Neural progenitor cell (in vitro differentiated cells): ENCODE measurements around the gene TRIM23. TPM values are rescaled to one million over a fixed set of nuclear protein-coding genes. Genes with fewer than 3 reads are reported as not detected.

Experiments used
- DNase-seq: peaks from one replicate; pipeline ENCODE4 v3.0.0-alpha.2; 2016; ENCODE audit warnings: low spot score
- H2AFZ ChIP-seq: fragments of 200-600 bp; sonication (generic); replicated peaks from 2 replicates; pipeline ENCODE4 v1.6.1; 2016; ENCODE audit warnings: antibody characterized with exemption
- H3F3A ChIP-seq: fragments of 200-600 bp; sonication (generic); 2 replicates; pipeline ENCODE4 v1.6.1; 2016; ENCODE audit warnings: antibody characterized with exemption, low read depth
- H3K27ac ChIP-seq: fragments of 200-600 bp; sonication (generic); 2 replicates; pipeline ENCODE4 v1.5.1; 2016; ENCODE audit warnings: mild to moderate bottlenecking
- H3K27me3 ChIP-seq: fragments of 200-600 bp; sonication (generic); 2 replicates; pipeline ENCODE4 v1.6.1; 2016; ENCODE audit warnings: mild to moderate bottlenecking, moderate library complexity
- H3K36me3 ChIP-seq: fragments of 200-600 bp; sonication (generic); 2 replicates; pipeline ENCODE4 v1.5.1; 2016
- H3K4me1 ChIP-seq: fragments of 200-600 bp; sonication (generic); 2 replicates; pipeline ENCODE4 v1.6.1; 2016; ENCODE audit warnings: mixed run types
- H3K4me2 ChIP-seq: fragments of 200-600 bp; sonication (generic); 2 replicates; pipeline ENCODE4 v1.6.1; 2016
- H3K4me3 ChIP-seq: fragments of 200-600 bp; sonication (generic); 2 replicates; pipeline ENCODE4 v1.5.1; 2016
- H3K79me2 ChIP-seq: fragments of 200-600 bp; sonication (generic); 2 replicates; pipeline ENCODE4 v1.6.1; 2016; ENCODE audit warnings: low read depth
- H3K9ac ChIP-seq: fragments of 200-600 bp; sonication (generic); 2 replicates; pipeline ENCODE4 v1.6.1; 2016
- H3K9me3 ChIP-seq: fragments of 200-600 bp; sonication (generic); 2 replicates; pipeline ENCODE4 v1.5.1; 2016; ENCODE audit warnings: low read depth
- H4K20me1 ChIP-seq: fragments of 200-600 bp; sonication (generic); 2 replicates; pipeline ENCODE4 v1.6.1; 2016; ENCODE audit warnings: low read depth
- H3K27ac Mint-ChIP-seq: 3 replicates; pipeline ENCODE4 v1.8.0; 2021; ENCODE audit warnings: mixed read lengths
- H3K27me3 Mint-ChIP-seq: 2 replicates; pipeline ENCODE4 v1.8.0; 2022; ENCODE audit warnings: low read depth, mild to moderate bottlenecking, inconsistent platforms, moderate library complexity, mixed read lengths; ENCODE audit not compliant: insufficient read depth
- H3K36me3 Mint-ChIP-seq: 3 replicates; pipeline ENCODE4 v1.8.0; 2021; ENCODE audit warnings: mixed read lengths
- H3K4me1 Mint-ChIP-seq: 3 replicates; pipeline ENCODE4 v1.8.0; 2021; ENCODE audit warnings: mixed read lengths
- H3K4me3 Mint-ChIP-seq: 3 replicates; pipeline ENCODE4 v1.8.0; 2021; ENCODE audit warnings: mild to moderate bottlenecking, moderate library complexity, mixed read lengths
- H3K9me3 Mint-ChIP-seq: 3 replicates; pipeline ENCODE4 v1.8.0; 2020; ENCODE audit warnings: mixed read lengths
- CTCF ChIP-seq: fragments of 200-600 bp; sonication (generic); IDR thresholded peaks from 2 replicates; pipeline ENCODE4 v1.5.1; 2017; ENCODE audit warnings: antibody characterized with exemption, mild to moderate bottlenecking
- EZH2 ChIP-seq: fragments of 200-600 bp; sonication (generic); IDR thresholded peaks from 2 replicates; pipeline ENCODE4 v1.6.1; 2017; ENCODE audit warnings: antibody characterized with exemption, mild to moderate bottlenecking, moderate library complexity
- EZH2phosphoT487 ChIP-seq: fragments of 200-600 bp; sonication (generic); IDR thresholded peaks from 2 replicates; pipeline ENCODE4 v1.6.1; 2017; ENCODE audit warnings: antibody characterized with exemption
- total RNA-seq: library from RNA; depleted of rRNA; stranded (reverse); fragments of >200 nt; gene quantifications from 2 replicates; pipeline ENCODE4 v1.2.3, GENCODE V29; 2015; ENCODE audit warnings: low replicate concordance

The TRIM23 gene
- total RNA-seq, 1 donor from 2014 or later, result 16.6 TPM

- H3K4me3 ChIP-seq, result no peak overlapping the region
- no peak overlapping the region for H3K9ac ChIP-seq
- peaks cover 13% of the 10 kb centered on the region for H3K36me3 ChIP-seq
- Mint-ChIP-seq H3K9me3 (no peaks in the 10 kb centered on the region), H3K4me3 (no peak overlapping the region), H3K4me1 (peaks cover 6% of the 10 kb centered on the region), H3K27me3 (no peaks in the 10 kb centered on the region), H3K36me3 (no peaks in the 10 kb centered on the region), H3K27ac (no peak overlapping the region)
- no peaks in the 10 kb centered on the region for H3K9me3 ChIP-seq
- H2AFZ ChIP-seq, result no peak overlapping the region
- no peak overlapping the region for H3K4me2 ChIP-seq
- H3K4me1 ChIP-seq, result peaks cover 7% of the 10 kb centered on the region
- H4K20me1 ChIP-seq, result peaks cover 19% of the 10 kb centered on the region
- no peaks in the 10 kb centered on the region for H3F3A ChIP-seq
- no peak for DNase-seq
- H3K79me2 ChIP-seq, result peaks cover 74% of the 10 kb centered on the region
- H3K27ac ChIP-seq, result no peak overlapping the region
- no peaks in the 10 kb centered on the region for H3K27me3 ChIP-seq
- TF ChIP-seq EZH2, result no peak
Measured at GRCh38 chr5:65556718-65557117, 67.4 kb downstream of the TRIM23 start.

GRCh38 chr5:65556181-65556580, 68.0 kb downstream of the TRIM23 start:
- Histone ChIP-seq H3K4me3 (no peak overlapping the region), H3F3A (no peaks in the 10 kb centered on the region), H4K20me1 (peaks cover 19% of the 10 kb centered on the region), H3K27me3 (no peaks in the 10 kb centered on the region), H3K9ac (no peak overlapping the region), H2AFZ (no peak overlapping the region), H3K27ac (no peak overlapping the region), H3K79me2 (peaks cover 68% of the 10 kb centered on the region), H3K4me1 (peaks cover 2% of the 10 kb centered on the region), H3K4me2 (no peak overlapping the region), H3K36me3 (peaks cover 12% of the 10 kb centered on the region), H3K9me3 (no peaks in the 10 kb centered on the region)
- no peak overlapping the region for H3K4me3 Mint-ChIP-seq
- H3K9me3 Mint-ChIP-seq, result no peaks in the 10 kb centered on the region
- no peaks in the 10 kb centered on the region for H3K27me3 Mint-ChIP-seq
- TF ChIP-seq EZH2phosphoT487, result no peak
- no peak for TF ChIP-seq EZH2
- no peak for TF ChIP-seq CTCF
- no peak for DNase-seq
- no peak overlapping the region for H3K27ac Mint-ChIP-seq
- peaks cover 2% of the 10 kb centered on the region for H3K4me1 Mint-ChIP-seq
- H3K36me3 Mint-ChIP-seq, result no peaks in the 10 kb centered on the region

- Histone ChIP-seq H3K27ac (no peak overlapping the region), H2AFZ (no peak overlapping the region), H3K4me3 (no peak overlapping the region), H3K79me2 (peaks cover 59% of the 10 kb centered on the region), H3K9ac (no peak overlapping the region), H3K4me1 (no peaks in the 10 kb centered on the region), H3F3A (no peaks in the 10 kb centered on the region), H3K4me2 (no peak overlapping the region), H3K9me3 (no peaks in the 10 kb centered on the region), H3K36me3 (peaks cover 5% of the 10 kb centered on the region), H4K20me1 (peaks cover 19% of the 10 kb centered on the region), H3K27me3 (no peaks in the 10 kb centered on the region)
- TF ChIP-seq EZH2 (no peak), EZH2phosphoT487 (no peak), CTCF (no peak)
- Mint-ChIP-seq H3K4me3 (no peak overlapping the region), H3K27me3 (no peaks in the 10 kb centered on the region), H3K36me3 (peaks cover 4% of the 10 kb centered on the region), H3K4me1 (no peaks in the 10 kb centered on the region), H3K27ac (no peak overlapping the region), H3K9me3 (no peaks in the 10 kb centered on the region)
- no peak for DNase-seq
Measured at GRCh38 chr5:65555287-65555686, 68.8 kb downstream of the TRIM23 start.

- Histone ChIP-seq H3K9ac (no peak overlapping the region), H4K20me1 (peaks cover 19% of the 10 kb centered on the region), H3K36me3 (no peaks in the 10 kb centered on the region), H3K4me3 (no peak overlapping the region), H3K9me3 (no peaks in the 10 kb centered on the region), H3K79me2 (peaks cover 48% of the 10 kb centered on the region), H2AFZ (no peak overlapping the region), H3K27me3 (no peaks in the 10 kb centered on the region), H3F3A (no peaks in the 10 kb centered on the region), H3K4me2 (no peak overlapping the region), H3K4me1 (no peaks in the 10 kb centered on the region), H3K27ac (no peak overlapping the region)
- DNase-seq, result no peak
- no peak overlapping the region for H3K4me3 Mint-ChIP-seq
- no peak for TF ChIP-seq EZH2phosphoT487
- no peak for TF ChIP-seq EZH2
- no peak for TF ChIP-seq CTCF
- H3K27me3 Mint-ChIP-seq, result no peaks in the 10 kb centered on the region
- peaks cover 10% of the 10 kb centered on the region for H3K36me3 Mint-ChIP-seq
- H3K9me3 Mint-ChIP-seq, result no peaks in the 10 kb centered on the region
- no peaks in the 10 kb centered on the region for H3K4me1 Mint-ChIP-seq
- no peak overlapping the region for H3K27ac Mint-ChIP-seq
Measured at GRCh38 chr5:65553941-65554340, 70.2 kb downstream of the TRIM23 start.
